ENCODE results near the gene SLC8A1. TPM values are rescaled to one million over a fixed set of nuclear protein-coding genes. Genes with fewer than 3 reads are reported as not detected.

The SLC8A1 gene
- total RNA-seq, 1 donor from 2014 or later = 53.8 TPM

GRCh38 chr2:40325116-40325515, 126.8 kb downstream of the SLC8A1 start:
- H3K4me1 ChIP-seq = no peaks in the 10 kb centered on the region
- intact Hi-C loops (cut with DNase I) = no loop called here
- H3K9me3 ChIP-seq = no peaks in the 10 kb centered on the region
- no peak overlapping the region for H3K4me3 ChIP-seq
- no peak overlapping the region for H3K27ac ChIP-seq
- no peak for TF ChIP-seq CTCF (IDR thresholded peaks at IDR 0.05)
- H3K36me3 ChIP-seq = no peaks in the 10 kb centered on the region
- no peak for DNase-seq
- ATAC-seq = no peak
- H3K27me3 ChIP-seq = no peaks in the 10 kb centered on the region

GRCh38 chr2:40324656-40325055, 127.2 kb downstream of the SLC8A1 start:
- ATAC-seq (no peak), DNase-seq (no peak)
- TF ChIP-seq CTCF (IDR thresholded peaks at IDR 0.05) = no peak
- Histone ChIP-seq H3K9me3 (no peaks in the 10 kb centered on the region), H3K4me3 (no peak overlapping the region), H3K27me3 (no peaks in the 10 kb centered on the region), H3K4me1 (no peaks in the 10 kb centered on the region), H3K27ac (no peak overlapping the region), H3K36me3 (no peaks in the 10 kb centered on the region)
- intact Hi-C loops (cut with DNase I) = no loop called here

GRCh38 chr2:40321822-40322221, 130.1 kb downstream of the SLC8A1 start:
- H3K36me3 ChIP-seq = no peaks in the 10 kb centered on the region
- no peak overlapping the region for H3K27ac ChIP-seq
- H3K4me1 ChIP-seq = no peaks in the 10 kb centered on the region
- no peak for TF ChIP-seq CTCF (IDR thresholded peaks at IDR 0.05)
- no peak overlapping the region for H3K4me3 ChIP-seq
- H3K27me3 ChIP-seq = no peaks in the 10 kb centered on the region
- ATAC-seq (no peak), DNase-seq (no peak)
- intact Hi-C loops (cut with DNase I) = no loop called here
- no peaks in the 10 kb centered on the region for H3K9me3 ChIP-seq

- Histone ChIP-seq H3K9me3 (no peaks in the 10 kb centered on the region), H3K27me3 (no peaks in the 10 kb centered on the region), H3K4me3 (no peak overlapping the region), H3K36me3 (no peaks in the 10 kb centered on the region), H3K4me1 (no peaks in the 10 kb centered on the region), H3K27ac (no peak overlapping the region)
- ATAC-seq = no peak
- intact Hi-C loops (cut with DNase I) = no loop called here
- TF ChIP-seq CTCF (IDR thresholded peaks at IDR 0.05) = no peak
- DNase-seq = no peak
Observed at GRCh38 chr2:40321016-40321623, 130.8 kb downstream of the SLC8A1 start.

GRCh38 chr2:40318921-40319320, 133.0 kb downstream of the SLC8A1 start:
- H3K27ac ChIP-seq = no peak overlapping the region
- H3K27me3 ChIP-seq = no peaks in the 10 kb centered on the region
- no peak for TF ChIP-seq CTCF (IDR thresholded peaks at IDR 0.05)
- H3K4me1 ChIP-seq = no peaks in the 10 kb centered on the region
- DNase-seq (no peak), ATAC-seq (no peak)
- H3K9me3 ChIP-seq = no peaks in the 10 kb centered on the region
- intact Hi-C loops (cut with DNase I) = no loop called here
- H3K4me3 ChIP-seq = no peak overlapping the region
- no peaks in the 10 kb centered on the region for H3K36me3 ChIP-seq

GRCh38 chr2:40317761-40318160, 134.1 kb downstream of the SLC8A1 start:
- TF ChIP-seq CTCF (IDR thresholded peaks at IDR 0.05) = no peak
- no peaks in the 10 kb centered on the region for H3K9me3 ChIP-seq
- DNase-seq = no peak
- ATAC-seq = no peak
- no peaks in the 10 kb centered on the region for H3K27me3 ChIP-seq
- no peak overlapping the region for H3K4me3 ChIP-seq
- intact Hi-C loops (cut with DNase I) = no loop called here
- no peaks in the 10 kb centered on the region for H3K4me1 ChIP-seq
- H3K27ac ChIP-seq = no peak overlapping the region
- H3K36me3 ChIP-seq = no peaks in the 10 kb centered on the region
